ENCODE results near the gene RNF166.
A peak's percentile ranks its signal among the peaks of the same experiment; 100 is the strongest.
"Not testable (repeated sequence)": the region's sequence is repeated elsewhere in the genome, so short reads cannot be mapped to it uniquely, and the experiment has no call there.

The RNF166 gene

GRCh38 chr16:88669980-88670379 is 36.2 kb downstream of the RNF166 start:
- DNase-seq = no peak

DNA sequence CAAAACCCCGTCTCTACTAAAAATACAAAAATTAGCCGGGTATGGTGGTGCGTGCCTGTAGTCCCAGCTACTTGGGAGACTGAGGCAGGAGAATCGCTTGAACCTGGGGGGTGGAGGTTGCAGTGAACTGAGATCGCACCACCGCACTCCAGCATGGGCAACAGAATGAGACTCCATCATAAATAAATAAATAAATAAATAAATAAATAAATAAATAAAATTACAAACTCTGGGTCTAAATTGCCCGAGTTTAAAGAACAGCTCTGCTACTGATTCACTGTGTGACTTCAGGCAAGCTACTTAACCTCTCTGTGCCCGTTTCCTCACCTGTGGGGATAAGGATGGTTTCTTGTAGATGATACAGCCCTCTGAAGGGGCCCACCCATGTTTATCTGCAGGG is 36.7 kb downstream of the RNF166 start:
- not testable (repeated sequence) for DNase-seq

- DNase-seq = no peak
These were observed 38.7 kb downstream of the RNF166 start for GRCh38 chr16:88667461-88667860.

DNA sequence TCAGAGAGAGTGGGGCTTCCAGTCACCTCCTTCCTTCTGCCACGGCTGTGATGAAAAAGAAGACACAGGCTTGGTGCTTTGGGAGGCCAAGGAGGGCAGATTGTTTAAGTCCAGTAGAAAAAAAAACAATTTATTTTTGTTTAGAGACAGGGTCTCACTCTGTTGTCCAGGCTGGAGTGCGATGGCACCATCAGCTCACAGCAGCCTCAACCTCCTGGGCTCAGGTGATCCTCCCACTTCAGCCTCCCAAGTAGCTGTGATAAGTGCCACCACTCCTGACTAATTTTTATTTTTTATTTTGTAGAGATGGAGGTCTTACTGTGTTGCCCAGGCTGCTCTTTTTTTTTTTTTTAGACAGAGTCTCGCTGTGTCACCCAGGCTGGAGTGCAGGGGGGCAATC is 40.6 kb downstream of the RNF166 start:
- DNase-seq = no peak

- no peak for DNase-seq
These were observed 41.1 kb downstream of the RNF166 start for GRCh38 chr16:88665148-88665547.

GRCh38 chr16:88662843-88663606 is 43.2 kb downstream of the RNF166 start, which contains the start of gene MVD:
Gene MVD (minus strand): TSS chr16:88663091. CDS start chr16:88663080, 11 bp downstream.
- DNase-seq = peak; percentile 92 to 94

- no peak for DNase-seq
These were observed 43.9 kb downstream of the RNF166 start for GRCh38 chr16:88662222-88662842.

- DNase-seq = no peak
These were observed 44.7 kb downstream of the RNF166 start for GRCh38 chr16:88661468-88661867.

GRCh38 chr16:88659160-88659559 is 47.0 kb downstream of the RNF166 start:
- DNase-seq = no peak

DNA sequence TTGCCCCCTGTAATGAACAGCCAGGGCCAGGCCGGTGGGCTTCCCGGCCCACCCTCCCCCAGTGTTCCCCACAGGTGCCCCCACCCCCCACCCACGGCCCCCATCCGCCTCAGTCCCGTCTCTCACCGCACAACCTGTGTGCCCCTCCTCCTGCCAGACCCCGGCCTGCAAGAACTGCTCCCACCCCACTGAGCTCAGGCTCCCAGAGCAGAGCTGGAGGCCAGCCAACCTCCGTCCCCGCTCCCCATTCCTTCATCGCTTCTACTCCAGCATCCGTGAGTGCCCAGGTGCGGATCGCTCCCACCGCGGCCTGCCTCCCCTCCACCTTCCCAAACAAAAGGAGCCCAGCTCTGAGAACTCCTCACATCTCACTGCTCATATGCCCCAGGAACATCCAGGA is 47.5 kb downstream of the RNF166 start:
- DNase-seq = no peak

- no peak for DNase-seq
These were observed 48.8 kb downstream of the RNF166 start for GRCh38 chr16:88657371-88657770.

- no peak for DNase-seq
These were observed 49.8 kb downstream of the RNF166 start for GRCh38 chr16:88656291-88656980.

DNA sequence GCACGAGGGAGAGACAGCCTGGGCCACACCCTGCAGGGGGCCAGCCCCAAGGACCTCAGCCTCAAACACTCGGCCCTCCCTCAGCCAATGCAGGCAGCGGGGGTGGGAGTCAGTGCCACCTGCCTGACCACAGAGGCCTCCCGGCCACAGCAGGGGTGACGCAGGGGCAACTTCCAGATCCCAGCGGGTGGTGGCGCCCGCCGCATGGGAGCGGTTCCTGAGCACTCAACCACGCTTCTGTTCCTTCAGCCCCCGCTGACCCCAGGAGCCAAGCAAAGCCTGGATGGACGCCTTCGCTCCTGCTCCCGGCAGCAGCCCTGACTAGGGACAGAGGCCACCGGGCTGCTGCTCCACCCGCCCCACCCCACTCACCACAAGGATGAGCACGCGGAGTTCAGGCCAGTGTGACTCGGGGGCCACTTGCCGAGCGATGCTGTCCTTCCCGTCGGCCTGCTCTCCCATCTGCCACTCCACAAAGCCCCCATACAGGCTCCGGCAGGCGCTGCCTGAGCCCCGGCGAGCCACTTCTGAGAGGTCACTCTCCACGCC is 50.4 kb downstream of the RNF166 start:
- DNase-seq = no peak

DNA sequence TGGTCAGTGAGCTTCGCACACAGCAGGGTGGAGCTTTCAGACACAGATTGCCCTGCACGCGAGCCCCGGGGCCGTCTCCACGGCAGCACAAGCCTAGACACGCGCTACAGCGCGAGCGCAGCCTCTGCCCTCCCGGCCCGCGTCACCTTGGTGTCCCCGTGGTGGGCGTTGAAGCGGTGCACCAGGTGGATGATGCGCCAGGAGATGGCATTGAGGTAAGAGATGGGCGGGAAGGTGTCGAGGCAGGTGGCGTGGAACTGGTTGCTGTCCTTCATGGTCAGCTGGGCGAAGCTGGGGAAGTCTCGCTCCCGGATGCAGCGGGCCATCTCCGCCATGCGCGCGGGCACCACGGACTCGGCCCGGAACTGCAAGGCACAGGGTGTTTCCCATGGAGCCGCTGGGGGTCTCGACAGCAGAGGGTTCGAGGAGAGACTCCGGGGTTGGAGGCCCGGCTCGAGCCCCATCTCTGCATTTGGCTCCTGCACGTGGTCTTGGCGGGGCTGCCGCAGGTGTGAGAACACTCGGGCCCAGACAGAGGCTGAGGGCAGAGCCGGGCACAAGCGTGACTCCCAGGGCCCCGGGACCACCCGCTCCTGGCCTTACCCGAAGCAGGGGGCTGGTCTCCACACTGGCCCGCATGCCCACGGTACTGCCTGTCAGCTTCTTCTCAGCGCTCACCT is 51.0 kb downstream of the RNF166 start:
- DNase-seq = no peak

DNA sequence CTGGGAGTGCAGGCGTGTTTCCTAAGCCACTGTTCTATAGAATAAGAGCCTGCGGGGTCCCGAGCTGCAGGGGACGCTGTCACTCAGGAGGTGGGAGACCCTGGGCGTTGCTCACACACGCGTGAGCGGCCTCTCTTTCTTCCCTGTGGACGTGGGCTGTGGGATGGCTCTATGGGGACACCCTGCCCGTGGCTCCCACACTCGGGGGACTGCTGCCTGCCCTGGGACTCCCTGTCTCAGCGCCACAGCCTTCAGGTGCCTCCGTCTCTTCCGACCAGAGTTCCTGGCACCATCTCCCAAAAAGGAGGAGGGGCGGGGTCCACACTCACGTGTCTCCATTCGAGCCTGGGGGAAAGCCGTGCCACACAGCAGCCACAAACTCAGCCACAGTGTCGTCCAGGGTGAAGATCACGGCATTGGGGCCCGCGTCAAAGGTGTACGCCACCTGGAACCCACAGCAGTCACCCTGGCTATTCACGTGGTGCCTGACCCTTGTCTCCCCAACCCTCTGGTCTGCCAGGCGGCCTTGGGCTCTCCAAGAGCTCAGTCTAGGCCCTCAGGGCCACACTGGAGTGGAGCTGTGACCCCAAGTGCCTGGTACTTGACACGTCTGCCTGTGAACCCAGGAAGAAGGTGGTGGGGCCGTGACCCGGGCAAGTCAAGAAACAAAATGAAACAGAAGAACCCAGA is 51.7 kb downstream of the RNF166 start:
- DNase-seq = no peak

DNA sequence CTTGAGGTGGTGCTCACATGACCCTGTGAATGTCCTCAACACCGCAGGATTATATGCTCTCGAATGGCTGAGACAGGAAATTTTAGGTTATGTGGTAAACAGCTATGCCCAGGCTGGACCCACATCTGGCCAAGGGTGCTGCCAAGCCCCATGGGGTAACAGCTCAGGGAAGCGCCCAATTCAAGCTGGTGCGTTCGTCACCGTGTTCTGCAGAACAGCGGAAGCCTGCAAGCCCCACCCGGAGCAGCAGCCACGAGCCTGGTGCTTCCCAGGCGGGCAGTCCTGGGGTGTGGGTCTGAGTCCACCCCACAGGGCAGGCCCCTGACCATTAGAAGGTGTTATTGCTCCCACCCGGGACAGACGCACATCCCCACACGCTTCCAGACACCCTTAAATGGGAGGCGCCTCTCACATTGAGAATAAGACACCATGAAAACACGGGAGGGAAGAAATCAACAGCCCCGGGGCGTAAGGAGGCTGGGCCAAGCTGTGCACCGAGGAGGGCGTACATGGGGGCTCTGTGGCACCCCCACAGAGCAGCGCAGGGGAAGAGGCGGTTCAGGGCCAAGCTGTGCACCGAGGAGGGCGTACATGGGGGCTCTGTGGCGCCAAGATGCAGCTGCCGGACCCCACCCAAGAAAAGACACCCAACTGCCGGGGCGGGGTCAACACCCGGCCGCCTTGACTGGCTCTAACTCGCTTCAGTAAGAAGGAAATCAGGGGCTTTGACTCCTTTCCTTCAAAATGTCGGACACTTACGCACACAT is 52.4 kb downstream of the RNF166 start:
- no peak for DNase-seq

GRCh38 chr16:88653101-88653500 is 53.1 kb downstream of the RNF166 start:
- DNase-seq = no peak

DNA sequence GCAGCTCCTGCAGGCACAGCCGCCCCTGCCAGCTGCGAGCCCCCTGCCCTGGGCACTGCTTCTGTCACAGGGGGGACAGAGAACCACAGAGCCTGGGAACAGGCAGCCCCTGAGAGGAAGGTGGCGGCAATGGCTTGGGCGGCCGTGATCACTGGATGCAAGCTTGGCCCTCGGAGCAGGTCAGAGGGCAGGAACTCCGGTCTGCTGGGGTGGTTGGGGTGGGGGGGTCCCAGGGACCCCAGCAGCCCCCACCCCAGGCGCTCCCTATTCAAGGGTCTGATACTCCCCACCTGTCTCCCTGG is 53.5 kb downstream of the RNF166 start:
- no peak for DNase-seq

DNA sequence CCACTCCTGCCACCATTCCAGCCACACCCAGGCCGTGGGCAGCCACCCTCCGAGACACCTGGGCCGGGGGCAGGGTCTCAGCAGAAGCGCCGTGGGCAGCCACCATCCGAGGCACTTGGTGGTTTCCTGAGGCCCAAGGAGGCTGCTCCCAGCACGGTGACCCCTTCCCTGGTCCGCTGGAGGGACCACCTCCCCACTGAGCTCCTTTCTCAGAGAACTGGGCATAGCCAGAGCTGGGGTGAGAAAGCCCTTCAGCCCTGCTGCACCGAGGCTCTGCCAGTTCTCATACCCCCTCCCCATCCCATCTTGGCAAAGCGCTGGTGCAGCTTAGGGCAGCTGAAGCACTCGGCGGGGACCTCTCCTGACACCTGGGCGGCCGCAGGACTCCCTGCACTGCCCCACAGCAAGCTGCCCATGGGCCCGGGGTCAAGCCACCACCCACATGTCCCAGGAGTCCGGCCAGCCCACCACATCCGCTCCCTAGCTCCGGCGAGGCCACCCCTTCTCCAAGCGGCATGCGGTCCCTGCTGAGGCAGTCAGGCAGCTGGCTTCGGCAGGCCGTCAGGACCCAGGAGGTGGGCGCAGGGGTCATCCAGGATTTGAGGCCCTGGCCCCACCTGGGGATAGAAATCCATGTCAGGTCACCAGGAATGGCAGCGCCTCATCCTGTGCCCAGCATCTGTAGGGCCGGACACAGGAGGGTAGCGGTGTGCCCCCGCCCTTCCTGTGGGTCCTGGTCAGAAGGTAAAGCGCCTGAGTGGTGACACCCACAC is 54.0 kb downstream of the RNF166 start:
- no peak for DNase-seq

DNA sequence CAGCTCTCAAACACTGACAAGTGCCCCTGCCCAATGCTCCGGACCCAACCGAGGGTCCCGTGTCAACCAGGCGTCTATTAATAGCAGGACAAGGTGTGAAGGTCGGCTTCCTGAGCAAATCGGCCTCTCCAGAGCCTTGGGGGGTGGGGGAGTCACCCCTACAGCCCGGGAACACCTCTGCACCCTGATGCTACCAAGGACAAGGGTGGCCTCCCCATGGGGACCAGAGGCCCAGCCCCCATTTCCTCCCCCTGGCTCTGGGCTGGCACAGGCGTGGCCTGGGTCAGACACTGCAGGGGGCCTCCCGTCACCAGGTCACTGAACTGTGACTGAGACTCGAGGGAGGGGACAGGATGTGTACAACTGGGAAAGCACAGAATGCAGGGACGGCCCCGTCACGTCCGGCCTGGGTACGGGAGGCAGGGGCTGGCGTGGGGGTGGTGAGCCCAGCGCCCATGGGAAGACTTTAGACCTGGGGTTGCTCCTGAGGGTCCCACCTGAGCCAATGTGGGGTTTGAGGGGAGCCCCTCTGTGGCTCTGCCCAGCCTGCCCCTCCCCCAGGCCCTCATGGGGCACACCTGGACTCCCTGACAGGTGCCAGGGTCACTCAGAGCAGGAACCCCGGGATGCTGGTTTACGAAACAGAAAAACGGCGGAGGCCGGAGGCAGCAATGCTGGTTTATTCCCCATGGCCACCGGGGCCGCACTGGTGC is 54.8 kb downstream of the RNF166 start:
- peak; percentile 60 to 65 for DNase-seq
